IMR-90 (cell line): ENCODE measurements around the gene SLC2A8. TPM values are rescaled to one million over a fixed set of nuclear protein-coding genes. Genes with fewer than 3 reads are reported as not detected.
A peak's percentile ranks its signal among the peaks of the same experiment; 100 is the strongest.

ENCODE experiments used
- ATAC-seq: fragments of 200-7000 bp; cut with Tn5 transposase; 2 replicates; pipeline ENCODE4 v1.9.1; 2020; ENCODE audit warnings: low read depth, mild to moderate bottlenecking, moderate library complexity
- BruUV-seq: library from RNA; stranded (reverse); fragments of 400-500 nt; replicated peaks from 2 replicates; lab custom pipeline; 2021; lab: Mats Ljungman, UMichigan
- CTCF ChIA-PET: fragments of 300-600 bp; formaldehyde crosslinking; extraction: SDS; loops from one replicate; lab custom pipeline; 2021; ENCODE audit warnings: antibody characterized with exemption; lab: Yijun Ruan, JAX
- POLR2A ChIA-PET: fragments of 300-600 bp; sonication (Branson Sonifier 250); formaldehyde crosslinking; loops from one replicate; lab custom pipeline; 2022; ENCODE audit warnings: antibody characterized with exemption; ENCODE audit not compliant: unreplicated experiment; lab: Charles Lee
- DNase-seq: peaks from one replicate; pipeline ENCODE4 v3.0.0; 2013
- H2AFZ ChIP-seq: replicated peaks from 2 replicates; pipeline ENCODE3; 2013; ENCODE audit warnings: low read length, mild to moderate bottlenecking; ENCODE audit not compliant: poor library complexity
- H2AK5ac ChIP-seq: 2 replicates; pipeline ENCODE4 v1.6.1; 2013; ENCODE audit warnings: low read depth, low read length, inconsistent platforms
- H2AK9ac ChIP-seq: replicated peaks from 2 replicates; pipeline ENCODE3; 2013; ENCODE audit warnings: mild to moderate bottlenecking, low read depth, low read length, moderate library complexity; ENCODE audit not compliant: poor library complexity
- H2BK120ac ChIP-seq: 2 replicates; pipeline ENCODE4 v1.6.1; 2013; ENCODE audit warnings: low read depth, low read length, inconsistent platforms
- H2BK15ac ChIP-seq: 3 replicates; pipeline ENCODE4 v1.6.1; 2013; ENCODE audit warnings: low read depth, low read length, inconsistent platforms
- H2BK20ac ChIP-seq: 2 replicates; pipeline ENCODE4 v1.6.1; 2013; ENCODE audit warnings: low read depth, mild to moderate bottlenecking, inconsistent platforms, low read length, moderate library complexity
- H2BK5ac ChIP-seq: 2 replicates; pipeline ENCODE4 v1.6.1; 2013; ENCODE audit warnings: mild to moderate bottlenecking, low read depth, low read length, inconsistent platforms; ENCODE audit not compliant: poor library complexity, severe bottlenecking
- H3K14ac ChIP-seq: replicated peaks from 2 replicates; pipeline ENCODE4 v1.6.1; 2013; ENCODE audit warnings: low read depth, low read length, inconsistent platforms
- H3K18ac ChIP-seq: 2 replicates; pipeline ENCODE4 v1.6.1; 2013; ENCODE audit warnings: low read depth, low read length, control low read depth
- H3K23ac ChIP-seq: 2 replicates; pipeline ENCODE4 v1.6.1; 2013; ENCODE audit warnings: low read depth, low read length, inconsistent platforms
- H3K27ac ChIP-seq: 2 replicates; pipeline ENCODE4 v1.5.1; 2013; ENCODE audit warnings: mild to moderate bottlenecking, control low read depth, low read length; ENCODE audit not compliant: insufficient read depth
- H3K27me3 ChIP-seq: 2 replicates; pipeline ENCODE4 v1.6.1; 2013; ENCODE audit warnings: low read length; ENCODE audit not compliant: control insufficient read depth, insufficient read depth
- H3K36me3 ChIP-seq: 2 replicates; pipeline ENCODE4 v1.6.1; 2013; ENCODE audit warnings: low read length, mixed read lengths; ENCODE audit not compliant: control insufficient read depth, insufficient read depth
- H3K4ac ChIP-seq: 2 replicates; pipeline ENCODE4 v1.6.1; 2013; ENCODE audit warnings: low read depth, low read length, inconsistent platforms
- H3K4me1 ChIP-seq: 2 replicates; pipeline ENCODE4 v1.6.1; 2013; ENCODE audit warnings: low read length, mixed read lengths; ENCODE audit not compliant: control insufficient read depth, insufficient read depth
- H3K4me2 ChIP-seq: 2 replicates; pipeline ENCODE4 v1.6.1; 2013; ENCODE audit warnings: low read depth, mild to moderate bottlenecking, control low read depth, low read length, moderate library complexity
- H3K4me3 ChIP-seq: 2 replicates; pipeline ENCODE4 v1.5.1; 2013; ENCODE audit warnings: low read depth, mild to moderate bottlenecking, control low read depth, low read length, moderate library complexity; ENCODE audit not compliant: insufficient read depth
- H3K56ac ChIP-seq: 2 replicates; pipeline ENCODE4 v1.6.1; 2013; ENCODE audit warnings: low read length, inconsistent platforms; ENCODE audit not compliant: insufficient read depth; ENCODE audit errors: extremely low read depth
- H3K79me1 ChIP-seq, 2 experiments: 2 replicates each; pipeline ENCODE4 v1.6.1; 2013; ENCODE audit warnings: low read length in 2 of 2, inconsistent platforms in 1 of 2, low read depth in 1 of 2
- H3K9ac ChIP-seq: 2 replicates; pipeline ENCODE4 v1.6.1; 2013; ENCODE audit warnings: low read depth, low read length, control low read depth
- H3K9me1 ChIP-seq: 2 replicates; pipeline ENCODE4 v1.6.1; 2013; ENCODE audit warnings: low read length, inconsistent platforms; ENCODE audit not compliant: insufficient read depth
- H3K9me3 ChIP-seq: 2 replicates; pipeline ENCODE4 v1.6.1; 2013; ENCODE audit warnings: low read length; ENCODE audit not compliant: control insufficient read depth, insufficient read depth
- H4K20me1 ChIP-seq: 2 replicates; pipeline ENCODE4 v1.6.1; 2013; ENCODE audit warnings: low read length, inconsistent platforms; ENCODE audit not compliant: insufficient read depth
- H4K5ac ChIP-seq: 2 replicates; pipeline ENCODE4 v1.6.1; 2013; ENCODE audit warnings: mild to moderate bottlenecking, low read depth, low read length, control low read depth
- H4K8ac ChIP-seq, 2 experiments: 2 replicates each; pipeline ENCODE4 v1.6.1; 2013; ENCODE audit warnings: low read depth in 2 of 2, low read length in 2 of 2, control low read depth in 1 of 2, inconsistent platforms in 1 of 2
- H4K91ac ChIP-seq: 2 replicates; pipeline ENCODE4 v1.6.1; 2013; ENCODE audit warnings: low read depth, low read length, inconsistent platforms; ENCODE audit not compliant: insufficient read depth
- ELK1 ChIP-seq: fragments of 150-350 bp; IDR thresholded peaks from 2 replicates; pipeline ENCODE4 v1.6.1; 2016; ENCODE audit warnings: low read depth, mild to moderate bottlenecking, low read length, moderate library complexity, borderline replicate concordance
- MAFK ChIP-seq: IDR thresholded peaks from 2 replicates; pipeline ENCODE4 v1.6.1; 2012; ENCODE audit warnings: low read depth, low read length, improper control_type of control experiment
- MAZ ChIP-seq: IDR thresholded peaks from 2 replicates; pipeline ENCODE4 v1.6.1; 2012; ENCODE audit warnings: low read depth, mild to moderate bottlenecking, low read length, improper control_type of control experiment, moderate library complexity, borderline replicate concordance
- RCOR1 ChIP-seq: IDR thresholded peaks from 2 replicates; pipeline ENCODE4 v1.6.1; 2012; ENCODE audit warnings: mild to moderate bottlenecking, low read length, improper control_type of control experiment; ENCODE audit not compliant: insufficient replicate concordance
- RFX5 ChIP-seq: IDR thresholded peaks from 2 replicates; pipeline ENCODE4 v1.8.0; 2012; ENCODE audit warnings: low read depth, mild to moderate bottlenecking, low read length, moderate library complexity
- SMC3 ChIP-seq: fragments of 150-350 bp; IDR thresholded peaks from 2 replicates; pipeline ENCODE4 v1.6.1; 2016; ENCODE audit warnings: low read depth, mild to moderate bottlenecking, antibody characterized with exemption, low read length, moderate library complexity
- WGBS, 2 experiments: methylation state at CpG; one replicate each; pipeline versions ENCODE4 v1.1.5 to v1.1.7; 2013; ENCODE audit warnings: missing lambda C conversion rate in 2 of 2; ENCODE audit not compliant: insufficient read length in 1 of 2; ENCODE audit errors: extremely low coverage in 2 of 2; 5-methylcytosine and 5-hydroxymethylcytosine counted together
- dilution Hi-C: fragments of 300-500 bp; cut with HindIII; formaldehyde crosslinking; loops from one replicate; pipeline ENCODE4 v1.14.3; 2018; ENCODE audit warnings: low sequenced_read_pairs; ENCODE audit not compliant: unreplicated experiment
- in situ Hi-C: fragments of 300-500 bp; cut with MboI; formaldehyde crosslinking; loops from 3 replicates; pipeline ENCODE4 v1.14.3; 2019; ENCODE audit warnings: low sequenced_read_pairs, inconsistent platforms, mixed read lengths
- intact Hi-C: fragments of 100-400 bp; cut with micrococcal nuclease; formaldehyde crosslinking; loops from 2 replicates; pipeline ENCODE4 v1.10.0; 2022
- polyA plus RNA-seq, 3 experiments: library from polyadenylated mRNA; depleted of rRNA; stranded (reverse); fragments of >200 nt; gene quantifications; 2 replicates each; pipeline ENCODE4 v1.2.3, GENCODE V29; 2012; ENCODE audit warnings: low replicate concordance in 1 of 3
- total RNA-seq: library from RNA; depleted of rRNA; stranded (reverse); fragments of >200 nt; gene quantifications from 2 replicates; pipeline ENCODE4 v1.2.3, GENCODE V29; 2012
- TF ChIP-seq, protein P1 (sequence below): fragments of 150-350 bp; IDR thresholded peaks from 2 replicates; pipeline ENCODE4 v1.6.1; 2017; ENCODE audit warnings: mild to moderate bottlenecking, antibody characterized with exemption, low read length, low read depth
- TF ChIP-seq, protein P2 (sequence below): conservative IDR thresholded peaks from 2 replicates; pipeline ENCODE4 v1.5.1; 2012; ENCODE audit warnings: mild to moderate bottlenecking, low read depth, low read length, improper control_type of control experiment

SLC2A8 gene
- total and polyA plus RNA-seq, 2 of the 4 experiments (the other 2 are of a cell fraction), result 9.0 to 12.0 TPM

GRCh38 chr9:127447416-127448111 lies 50.6 kb downstream of the SLC2A8 start:
- ChIA-PET POLR2A (no interaction called here), CTCF (interaction anchor here (0.6 kb wide), 1 partner anchor 95 kb away, joined by 3 read pairs; no protein-coding TSS in a partner anchor)
- Histone ChIP-seq H3K4me1 (peaks cover 15% of the 10 kb centered on the region), H4K20me1 (peaks cover 74% of the 10 kb centered on the region), H3K9me1 (peaks cover 19% of the 10 kb centered on the region), H3K23ac (no peak overlapping the region), H2BK15ac (no peak overlapping the region), H2BK20ac (no peak overlapping the region), H3K4me2 (no peak overlapping the region), H2BK120ac (no peak overlapping the region), H3K9me3 (peaks cover 16% of the 10 kb centered on the region), H3K4ac (no peak overlapping the region), H3K36me3 (peaks cover 73% of the 10 kb centered on the region), H3K4me3 (no peak overlapping the region), H3K18ac (no peak overlapping the region), H3K27me3 (no peaks in the 10 kb centered on the region), H4K8ac (no peak overlapping the region), H2AFZ (no peak overlapping the region), H4K91ac (no peak overlapping the region), H2AK5ac (no peak overlapping the region), H3K56ac (no peak overlapping the region), H3K9ac (no peak overlapping the region), H3K14ac (no peak overlapping the region), H4K5ac (no peak overlapping the region), H2AK9ac (no peak overlapping the region), H3K79me1 (peaks cover 18 to 76% of the 10 kb centered on the region in 2 experiments), H2BK5ac (no peak overlapping the region), H3K27ac (no peak overlapping the region)
- TF ChIP-seq SMC3, result no peak
- TF ChIP-seq MAFK, result no peak
- no peak for TF ChIP-seq ELK1
- TF ChIP-seq, protein P1, sequence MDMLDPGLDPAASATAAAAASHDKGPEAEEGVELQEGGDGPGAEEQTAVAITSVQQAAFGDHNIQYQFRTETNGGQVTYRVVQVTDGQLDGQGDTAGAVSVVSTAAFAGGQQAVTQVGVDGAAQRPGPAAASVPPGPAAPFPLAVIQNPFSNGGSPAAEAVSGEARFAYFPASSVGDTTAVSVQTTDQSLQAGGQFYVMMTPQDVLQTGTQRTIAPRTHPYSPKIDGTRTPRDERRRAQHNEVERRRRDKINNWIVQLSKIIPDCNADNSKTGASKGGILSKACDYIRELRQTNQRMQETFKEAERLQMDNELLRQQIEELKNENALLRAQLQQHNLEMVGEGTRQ, result no peak
- TF ChIP-seq RFX5, result no peak
- no peak for TF ChIP-seq MAZ
- no peak for TF ChIP-seq RCOR1
- TF ChIP-seq, protein P2, sequence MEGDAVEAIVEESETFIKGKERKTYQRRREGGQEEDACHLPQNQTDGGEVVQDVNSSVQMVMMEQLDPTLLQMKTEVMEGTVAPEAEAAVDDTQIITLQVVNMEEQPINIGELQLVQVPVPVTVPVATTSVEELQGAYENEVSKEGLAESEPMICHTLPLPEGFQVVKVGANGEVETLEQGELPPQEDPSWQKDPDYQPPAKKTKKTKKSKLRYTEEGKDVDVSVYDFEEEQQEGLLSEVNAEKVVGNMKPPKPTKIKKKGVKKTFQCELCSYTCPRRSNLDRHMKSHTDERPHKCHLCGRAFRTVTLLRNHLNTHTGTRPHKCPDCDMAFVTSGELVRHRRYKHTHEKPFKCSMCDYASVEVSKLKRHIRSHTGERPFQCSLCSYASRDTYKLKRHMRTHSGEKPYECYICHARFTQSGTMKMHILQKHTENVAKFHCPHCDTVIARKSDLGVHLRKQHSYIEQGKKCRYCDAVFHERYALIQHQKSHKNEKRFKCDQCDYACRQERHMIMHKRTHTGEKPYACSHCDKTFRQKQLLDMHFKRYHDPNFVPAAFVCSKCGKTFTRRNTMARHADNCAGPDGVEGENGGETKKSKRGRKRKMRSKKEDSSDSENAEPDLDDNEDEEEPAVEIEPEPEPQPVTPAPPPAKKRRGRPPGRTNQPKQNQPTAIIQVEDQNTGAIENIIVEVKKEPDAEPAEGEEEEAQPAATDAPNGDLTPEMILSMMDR, result no peak
- intact Hi-C loops (no loop called here), dilution Hi-C loops (no loop called here), in situ Hi-C loops (no loop called here)
- peak; percentile 45 for DNase-seq
- no peak for ATAC-seq
- BruUV-seq, result no TSS peak
- WGBS, 2 experiments, result no CpG with 5 or more reads among the region's 7 CpGs
